NCI-H1105 treated with DMSO at 0.1 percent for 48 hours (cell line): ENCODE data around the gene ZNF76.

Experiments used
- DNase-seq: peaks from one replicate; lab custom pipeline; 2025; lab: John Stamatoyannopoulos, UW

Gene ZNF76

DNA sequence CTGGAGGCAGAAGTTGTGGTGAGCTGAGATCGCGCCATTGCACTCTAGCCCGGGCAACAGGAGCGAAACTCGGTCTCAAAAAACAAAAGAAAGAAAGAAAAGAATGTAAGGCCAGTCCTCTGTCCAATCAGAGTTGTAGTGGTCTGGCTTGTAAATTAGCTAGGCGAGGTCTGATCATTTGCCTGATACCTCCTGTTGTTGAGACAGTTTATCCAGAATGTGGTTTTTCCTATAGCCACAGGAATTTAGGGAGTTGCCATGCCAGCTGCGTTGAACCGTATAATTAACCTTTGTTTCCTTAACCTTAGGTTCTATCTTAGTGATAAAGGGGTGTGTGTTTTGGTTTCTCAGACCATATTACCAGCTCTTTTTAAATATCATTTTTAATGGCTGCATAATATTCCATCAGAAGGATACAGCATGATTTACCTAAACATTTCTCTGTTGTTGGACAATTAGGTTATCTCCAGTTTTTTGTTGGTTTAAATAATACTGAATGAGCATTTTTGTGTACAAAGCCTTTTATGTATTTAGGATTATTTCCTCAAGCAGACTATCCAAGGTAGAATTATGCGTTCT lies 71.1 kb downstream of the ZNF76 start:
- no peak for DNase-seq

DNA sequence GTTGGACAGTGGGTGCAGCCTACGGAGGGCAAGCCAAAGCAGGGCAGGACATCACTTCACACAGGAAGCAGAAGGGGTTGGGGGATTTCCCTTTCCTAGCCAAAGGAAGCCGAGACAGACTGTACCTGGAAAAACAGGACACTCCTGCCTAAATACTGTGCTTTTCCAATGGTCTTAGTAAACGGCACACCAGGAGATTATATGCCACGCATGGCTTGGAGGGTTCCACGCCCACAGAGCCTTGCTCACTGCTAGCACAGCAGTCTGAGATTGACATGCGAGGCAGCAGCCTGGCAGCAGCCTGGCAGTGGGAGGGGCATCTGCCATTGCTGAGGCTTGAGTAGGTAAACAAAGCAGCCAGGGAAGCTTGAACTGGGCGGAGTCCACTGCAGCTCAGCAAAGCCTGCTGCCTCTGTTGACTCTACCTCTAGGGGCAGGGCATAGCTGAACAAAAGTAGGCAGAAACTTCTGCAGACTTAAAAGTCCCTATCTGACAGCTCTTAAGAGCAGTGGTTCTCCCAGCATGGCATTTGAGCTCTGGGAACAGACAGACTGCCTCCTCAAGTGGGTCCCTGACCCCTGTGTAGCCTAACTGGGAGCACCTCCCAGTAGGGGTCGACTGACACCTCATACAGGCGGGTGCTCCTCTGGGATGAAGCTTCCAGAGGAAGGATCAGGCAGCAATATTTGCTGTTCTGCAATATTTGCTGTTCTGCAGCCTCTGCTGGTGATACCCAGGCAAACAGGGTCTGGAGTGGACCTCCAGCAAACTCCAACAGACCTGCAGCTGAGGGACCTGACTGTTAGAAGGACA lies 72.7 kb downstream of the ZNF76 start:
- peak; percentile 11 for DNase-seq

DNA sequence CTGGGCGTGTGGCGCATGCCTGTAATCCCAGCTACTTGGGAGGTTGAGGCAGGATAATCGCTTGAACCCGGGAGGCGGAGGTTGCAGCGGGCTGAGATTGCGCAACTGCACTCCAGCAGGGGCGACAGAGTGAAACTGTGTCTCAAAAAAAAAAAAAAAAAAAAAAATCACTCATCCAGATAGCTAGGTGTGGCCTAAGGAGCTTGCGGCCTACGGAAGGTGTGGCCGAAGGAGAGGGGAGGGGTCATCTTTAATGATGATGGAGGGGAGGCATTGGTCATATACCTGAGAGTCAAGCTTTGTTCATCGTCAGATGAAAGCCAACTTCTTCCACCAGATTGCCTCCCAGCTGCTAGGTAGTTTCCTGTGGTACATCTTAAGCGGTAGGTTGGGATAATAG lies 82.0 kb downstream of the ZNF76 start:
- no peak for DNase-seq

DNA sequence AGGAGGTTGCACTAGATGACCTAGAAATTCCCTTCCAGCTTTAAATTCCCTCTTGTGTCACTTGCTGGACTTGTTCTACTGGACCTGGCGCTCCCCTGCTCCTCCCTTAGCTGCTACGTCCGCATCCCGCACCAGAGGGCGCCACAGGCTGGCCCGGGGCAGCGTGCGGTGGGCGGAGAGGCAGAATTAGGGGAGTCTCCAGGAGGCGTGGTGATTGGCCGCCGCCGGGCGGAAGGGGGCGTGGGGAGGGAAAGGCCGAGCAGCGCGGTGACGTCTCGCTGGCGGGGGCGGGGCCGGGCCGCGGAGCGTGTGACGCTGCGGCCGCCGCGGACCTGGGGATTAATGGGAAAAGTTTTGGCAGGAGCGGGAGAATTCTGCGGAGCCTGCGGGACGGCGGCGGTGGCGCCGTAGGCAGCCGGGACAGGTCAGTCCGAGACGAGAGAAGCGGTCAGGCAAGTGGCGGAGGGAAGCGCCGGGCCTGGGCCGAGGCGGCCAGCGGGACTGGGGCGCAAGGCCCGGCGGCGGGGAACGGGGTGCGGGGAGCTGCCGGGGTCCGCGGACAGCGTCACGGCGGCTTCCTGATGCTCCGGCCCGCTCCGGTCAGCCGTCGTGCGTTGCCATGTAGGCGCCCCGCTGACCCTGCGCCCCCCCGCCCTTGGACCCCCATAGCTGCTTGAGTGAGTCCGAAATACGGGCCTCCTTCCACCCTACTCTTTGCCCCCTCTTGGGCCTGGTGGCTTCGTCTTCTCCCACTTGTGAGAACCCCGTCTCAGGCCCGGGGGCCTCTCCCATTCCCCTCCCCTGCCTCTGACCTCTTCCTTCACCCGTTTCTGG lies 82.9 kb downstream of the ZNF76 start, which contains the start of gene PPARD:
Gene PPARD (plus strand): TSS at position 301 of the 834 bp plus-strand sequence. CDS start 68,530 bp downstream, outside the sequence.
- DNase-seq: peak; percentile 91

DNA sequence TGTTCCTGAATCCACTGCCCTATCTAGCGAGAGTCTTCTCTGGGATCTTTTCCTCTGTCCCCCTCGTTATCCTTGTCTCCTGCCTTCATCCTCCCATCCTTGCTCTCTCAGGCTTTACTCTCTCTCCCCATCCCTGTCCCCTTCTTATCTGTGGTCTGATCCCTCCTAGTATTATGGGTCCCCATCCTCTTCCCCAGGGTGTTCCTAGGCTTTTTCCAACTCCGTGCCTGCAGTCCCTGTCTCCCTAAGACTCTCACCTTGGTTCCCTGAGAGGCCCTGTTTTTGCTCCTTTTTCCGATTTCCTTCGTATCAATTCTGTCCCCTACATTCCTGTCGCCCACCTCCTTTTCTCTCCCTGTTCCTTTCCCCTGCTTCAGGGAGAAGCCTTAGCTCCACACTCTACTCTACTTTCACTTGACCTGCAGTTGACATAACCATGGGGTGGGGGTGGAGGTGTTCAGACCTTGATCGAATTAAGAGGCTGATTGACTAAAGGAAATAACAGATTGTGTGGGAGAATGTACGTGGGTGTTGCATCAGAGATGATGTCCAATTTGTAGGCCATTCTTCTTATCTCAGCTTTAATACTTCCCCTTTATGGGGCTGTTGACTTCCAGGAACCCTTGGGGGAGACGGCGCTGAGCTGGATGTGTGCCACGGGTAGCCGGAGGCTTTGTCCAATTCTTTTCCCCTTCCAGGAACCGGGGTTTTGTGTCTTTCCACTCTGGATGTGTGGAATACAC lies 83.7 kb downstream of the ZNF76 start:
- no peak for DNase-seq

DNA sequence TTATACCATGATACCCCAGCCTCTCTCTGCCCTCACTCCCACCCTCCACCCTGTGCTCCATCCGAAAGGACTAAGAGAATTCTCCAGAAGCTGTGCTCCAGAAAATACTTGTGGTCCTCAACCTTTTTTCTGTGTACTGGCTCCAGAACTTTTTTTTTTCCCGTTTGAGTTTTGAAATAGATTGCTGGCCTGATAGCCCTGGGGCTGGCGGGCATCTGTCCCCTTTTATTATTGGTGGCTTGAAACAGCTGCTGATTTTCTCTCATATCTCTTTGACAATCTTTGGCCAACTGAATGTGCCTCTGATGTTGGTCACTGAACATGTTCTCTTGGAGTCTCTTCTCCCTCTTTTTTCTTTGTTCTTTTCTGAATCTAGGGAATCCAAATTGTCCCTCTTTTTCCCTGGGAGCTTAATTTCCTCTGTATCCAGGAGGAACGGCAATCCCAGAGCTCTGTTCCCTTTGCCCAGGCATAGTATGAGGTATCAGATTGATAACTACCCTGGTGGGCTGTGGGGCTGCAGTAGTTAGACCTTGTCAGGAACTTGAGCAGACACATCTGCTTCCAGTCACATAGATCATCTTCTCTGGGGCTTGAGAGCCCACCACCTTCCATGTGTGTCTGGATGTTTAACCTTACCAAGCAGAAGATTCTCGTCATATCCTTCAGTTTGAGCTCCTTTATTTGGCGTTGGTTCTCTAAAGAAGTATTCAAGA lies 84.5 kb downstream of the ZNF76 start:
- DNase-seq: no peak
